ENCODE measurements around the gene RP2. TPM values are rescaled to one million over a fixed set of nuclear protein-coding genes. Genes with fewer than 3 reads are reported as not detected.

Gene RP2
- total RNA-seq, 1 experiment from 2014 or later: 5.7 TPM

- Histone ChIP-seq H2AFZ (ENCODE audit: low read depth, low read length, poor library complexity, severe bottlenecking) (no peak overlapping the region), H4K20me1 (ENCODE audit: insufficient read depth) (no peaks in the 10 kb centered on the region), H3K4me2 (ENCODE audit: low read length) (no peak overlapping the region), H3K4me3 (replicated peaks in 1 of 2; ENCODE audit: low read depth in 1 of 2, low read length in 2 of 2) (no peak overlapping the region), H3K27me3 (ENCODE audit: insufficient read depth, low read length) (no peaks in the 10 kb centered on the region), H3K4me1 (ENCODE audit: control insufficient read depth in 1 of 2, insufficient read depth in 2 of 2, low read length in 2 of 2) (no peaks in the 10 kb centered on the region; a peak in 1 of 4 replicates), H3K9me2 (ENCODE audit: insufficient read depth) (no peaks in the 10 kb centered on the region), H3K27ac (ENCODE audit: low read depth, low read length) (no peak overlapping the region), H3K9me3 (ENCODE audit: control insufficient read depth in 1 of 2, insufficient read depth in 1 of 2, low read depth in 1 of 2, low read length in 2 of 2) (no peaks in the 10 kb centered on the region), H3K9ac (ENCODE audit: low read length) (no peak overlapping the region), H3K79me2 (ENCODE audit: insufficient read depth, low read length) (no peaks in the 10 kb centered on the region), H3K36me3 (ENCODE audit: control insufficient read depth in 1 of 2, insufficient read depth in 2 of 2, low read length in 2 of 2) (no peaks in the 10 kb centered on the region)
- no peak for DNase-seq (ENCODE audit: low read depth, low spot score)
- no TSS peak for BruUV-seq (replicated peaks)
- intact Hi-C loops (cut with micrococcal nuclease): no loop called here
- no peak for ATAC-seq
- RAD21 ChIA-PET (ENCODE audit: low non-redundant PET in 1 of 2, low total read pairs in 2 of 2, uncharacterized antibody in 2 of 2, unreplicated experiment in 2 of 2): no interaction called here
- POLR2A ChIA-PET: no interaction called here
- CTCF ChIA-PET: no interaction called here
- TF ChIP-seq CEBPB (IDR thresholded peaks at IDR 0.05; ENCODE audit: low read depth) (no peak), JUND (IDR thresholded peaks at IDR 0.05) (no peak), ZBTB33 (IDR thresholded peaks at IDR 0.05; ENCODE audit: extremely low read depth, insufficient replicate concordance, low read length) (no peak), SRF (IDR thresholded peaks at IDR 0.05; ENCODE audit: low read depth) (no peak), REST (IDR thresholded peaks at IDR 0.05; ENCODE audit: low read depth) (no peak), SIN3A (IDR thresholded peaks at IDR 0.05; ENCODE audit: low read depth) (no peak), FOSL1 (IDR thresholded peaks at IDR 0.05; ENCODE audit: low read depth) (no peak), YY1 (IDR thresholded peaks at IDR 0.05; ENCODE audit: extremely low read depth, insufficient replicate concordance, low read depth, low read length) (no peak), EZH2phosphoT487 (IDR thresholded peaks at IDR 0.05; ENCODE audit: borderline replicate concordance) (no peak), POLR2A (IDR thresholded peaks at IDR 0.05; ENCODE audit: borderline replicate concordance, extremely low read depth, insufficient read depth, insufficient read length) (no peak)
Observed at GRCh38 chrX:46831765-46832327, 5.0 kb upstream of the RP2 start.

Measured in HCT116 (cell line).